OCI-LY1 (cell line): Measurements from ENCODE around the gene TP53I3.

Experiments used
- CTCF ChIP-seq: fragments of 200-600 bp; sonication (generic), shearing (Covaris generic); IDR thresholded peaks from 2 replicates; pipeline ENCODE4 v1.5.1; 2017; ENCODE audit warnings: mild to moderate bottlenecking, antibody characterized with exemption, low read length, moderate library complexity, mixed read lengths
- EZH2 ChIP-seq: fragments of 200-600 bp; sonication (generic), shearing (Covaris generic); IDR thresholded peaks from 2 replicates; pipeline ENCODE4 v1.8.0; 2017; ENCODE audit warnings: borderline replicate concordance, mixed run types, mild to moderate bottlenecking, antibody characterized with exemption, low read length, moderate library complexity, mixed read lengths

DNA sequence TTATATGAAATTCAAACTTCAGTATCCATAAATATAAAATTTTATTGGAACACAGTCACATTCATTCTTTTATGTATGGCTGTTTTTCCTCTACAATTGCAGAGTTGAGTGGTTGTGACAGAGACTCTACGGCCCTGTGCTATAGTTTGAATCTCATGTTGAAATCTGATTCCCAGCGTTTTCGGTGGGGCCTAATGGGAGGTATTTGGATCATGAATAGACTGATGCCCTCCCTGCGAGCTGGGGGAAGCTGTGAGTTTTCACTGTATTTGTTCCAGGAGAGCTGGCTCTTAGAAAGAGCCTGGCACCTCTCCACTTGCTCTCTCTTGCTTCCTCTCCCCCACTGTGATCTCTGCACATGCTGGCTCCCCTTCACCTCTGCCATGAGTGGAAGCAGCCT lies 36.8 kb upstream of the TP53I3 start:
- TF ChIP-seq EZH2 (no peak), CTCF (no peak)
